Activated naive CD4-positive, alpha-beta T cell treated with anti-CD3 and anti-CD28 coated beads, Interleukin-2, amount 50 U/mL, for 72 hours (primary cell): Measurements from ENCODE around the gene TRIM46. TPM values are rescaled to one million over a fixed set of nuclear protein-coding genes. Genes with fewer than 3 reads are reported as not detected.
"Not testable (repeated sequence)": the region's sequence is repeated elsewhere in the genome, so short reads cannot be mapped to it uniquely, and the experiment has no call there.

Source experiments
- ATAC-seq, 2 donors: fragments of 150-1000 bp; cut with Tn5 transposase; 2 replicates each; pipeline ENCODE4 v1.10.0; 2021; ENCODE audit warnings: mild to moderate bottlenecking in 2 of 2, moderate library complexity in 2 of 2
- DNase-seq, 2 donors: peaks; one replicate each; pipeline ENCODE4 v3.0.0; 2021 to 2022; ENCODE audit warnings: low spot score in 2 of 2
- H3K27ac Mint-ChIP-seq, 2 donors: one replicate each; pipeline ENCODE4 v1.8.0; 2022; ENCODE audit warnings: mild to moderate bottlenecking in 2 of 2, mixed read lengths in 2 of 2
- H3K36me3 Mint-ChIP-seq, 2 donors: one replicate each; pipeline ENCODE4 v1.8.0; 2022; ENCODE audit warnings: mixed read lengths in 2 of 2
- H3K9me3 Mint-ChIP-seq, 2 donors: one replicate each; pipeline ENCODE4 v1.8.0; 2022; ENCODE audit warnings: mixed read lengths in 2 of 2
- total RNA-seq, 2 donors: library from RNA; stranded (reverse); gene quantifications; one replicate each; pipeline ENCODE4 v1.2.3, GENCODE V29; 2022

TRIM46 gene
- total RNA-seq, 2 donors from 2014 or later, result 6.8 to 15.2 TPM

DNA sequence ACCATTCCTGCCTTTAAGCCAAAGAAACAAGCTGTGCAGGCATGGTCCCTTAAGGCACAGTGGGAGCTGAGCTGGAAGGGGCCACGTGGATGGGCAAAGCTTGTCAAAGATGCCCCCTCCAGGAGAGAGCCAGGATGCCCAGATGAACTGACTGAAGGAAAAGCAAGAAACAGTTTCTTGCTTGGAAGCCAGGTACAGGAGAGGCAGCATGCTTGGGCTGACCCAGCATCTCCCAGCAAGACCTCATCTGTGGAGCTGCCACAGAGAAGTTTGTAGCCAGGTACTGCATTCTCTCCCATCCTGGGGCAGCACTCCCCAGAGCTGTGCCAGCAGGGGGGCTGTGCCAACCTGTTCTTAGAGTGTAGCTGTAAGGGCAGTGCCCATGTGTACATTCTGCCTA lies 39.3 kb upstream of the TRIM46 start:
- no peak for ATAC-seq
- no peaks in the 10 kb centered on the region for H3K9me3 Mint-ChIP-seq
- H3K27ac Mint-ChIP-seq, result peak overlapping the region; percentile 94 to 98
- no peak for DNase-seq
- peaks cover 20 to 23% of the 10 kb centered on the region in 2 donors for H3K36me3 Mint-ChIP-seq

DNA sequence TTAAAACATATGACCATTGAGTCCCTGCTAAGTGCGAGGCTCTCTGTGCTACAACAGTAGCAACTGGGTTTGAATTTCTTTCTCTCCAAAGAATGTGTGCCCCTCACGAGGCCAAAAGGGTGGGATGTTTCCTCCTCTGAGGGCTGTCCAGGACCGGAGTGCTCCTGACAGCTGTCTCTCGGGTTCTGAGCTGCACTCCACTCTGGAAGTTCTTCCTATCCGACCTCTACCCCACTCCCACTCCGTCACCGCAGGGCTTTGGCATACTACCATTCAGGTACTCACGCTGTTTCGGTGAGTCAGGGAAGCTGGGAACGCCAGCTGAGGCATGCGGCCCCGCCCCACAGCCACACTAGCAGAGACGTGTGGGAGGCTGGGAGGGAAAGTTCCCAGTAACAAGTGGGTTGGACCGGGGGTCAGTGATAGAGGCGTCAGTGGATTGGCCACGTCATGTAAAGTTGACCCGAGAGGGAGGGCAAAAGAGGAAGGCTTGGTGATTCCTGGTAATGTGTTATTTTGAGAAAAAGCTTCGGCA lies 38.7 kb upstream of the TRIM46 start:
- Mint-ChIP-seq H3K36me3 (peaks cover 25 to 29% of the 10 kb centered on the region in 2 donors), H3K9me3 (no peaks in the 10 kb centered on the region), H3K27ac (peak overlapping the region; percentile 94 to 98)
- DNase-seq (peak; percentile 55 to 85), ATAC-seq (peak; percentile 59 to 69)

DNA sequence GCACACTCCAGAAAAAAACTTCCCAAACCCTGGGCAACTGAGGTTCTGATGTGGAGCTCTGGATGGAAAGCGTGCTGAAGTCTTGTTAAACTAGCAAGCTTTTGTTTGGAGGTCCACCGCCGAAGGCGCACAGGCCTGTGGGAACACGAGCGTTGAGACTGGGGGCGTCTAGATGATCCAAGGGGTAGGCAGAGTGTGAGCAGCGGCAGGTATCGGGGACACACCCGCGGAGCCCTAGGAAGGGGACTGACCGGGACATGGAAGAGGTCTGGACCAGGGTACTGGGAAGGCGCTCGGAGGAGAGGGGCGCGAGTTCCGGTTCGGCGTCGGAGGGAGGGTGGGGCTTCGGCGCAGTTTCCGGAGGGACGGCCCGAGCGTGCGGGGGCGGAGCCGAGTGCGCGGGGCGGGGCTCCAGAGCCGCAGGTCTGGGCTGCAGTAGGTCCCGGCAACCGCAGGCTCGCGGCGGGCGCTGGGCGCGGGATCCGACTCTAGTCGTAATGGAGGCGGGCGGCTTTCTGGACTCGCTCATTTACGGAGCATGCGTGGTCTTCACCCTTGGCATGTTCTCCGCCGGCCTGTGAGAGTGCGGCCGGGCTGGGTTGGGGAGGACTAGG lies 38.1 kb upstream of the TRIM46 start, which contains the start of gene SLC50A1:
TSS of gene SLC50A1 (plus strand) at position 438 of the 614 bp plus-strand sequence. CDS start at position 498, 60 bp downstream.
- peak within 1 kb of the TSS; percentile 94 to 98 for H3K27ac Mint-ChIP-seq
- H3K36me3 Mint-ChIP-seq, result peaks cover 31 to 34% of the 10 kb centered on the region in 2 donors
- no peaks in the 10 kb centered on the region for H3K9me3 Mint-ChIP-seq
- ATAC-seq (peak; percentile 76 to 86), DNase-seq (peak; percentile 94 to 96)

DNA sequence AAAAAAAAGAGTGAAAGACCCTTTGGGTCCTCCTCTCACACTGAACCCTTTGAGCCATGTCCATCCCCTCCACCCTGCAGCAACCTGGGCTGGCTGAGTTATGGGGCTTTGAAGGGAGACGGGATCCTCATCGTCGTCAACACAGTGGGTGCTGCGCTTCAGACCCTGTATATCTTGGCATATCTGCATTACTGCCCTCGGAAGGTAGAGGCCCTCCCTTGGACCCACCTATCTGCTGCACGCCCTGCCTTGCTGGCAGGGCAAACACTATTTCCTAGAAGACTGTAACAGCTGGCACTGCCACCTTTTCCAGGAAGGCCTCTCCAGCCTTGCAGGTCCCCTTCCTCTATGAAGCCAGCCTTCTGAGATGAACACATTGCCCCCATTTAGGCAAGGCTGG lies 36.9 kb upstream of the TRIM46 start:
- Mint-ChIP-seq H3K36me3 (peaks cover 32 to 36% of the 10 kb centered on the region in 2 donors), H3K27ac (peak overlapping the region; percentile 94 to 98), H3K9me3 (no peaks in the 10 kb centered on the region)
- ATAC-seq (no peak), DNase-seq (no peak)

DNA sequence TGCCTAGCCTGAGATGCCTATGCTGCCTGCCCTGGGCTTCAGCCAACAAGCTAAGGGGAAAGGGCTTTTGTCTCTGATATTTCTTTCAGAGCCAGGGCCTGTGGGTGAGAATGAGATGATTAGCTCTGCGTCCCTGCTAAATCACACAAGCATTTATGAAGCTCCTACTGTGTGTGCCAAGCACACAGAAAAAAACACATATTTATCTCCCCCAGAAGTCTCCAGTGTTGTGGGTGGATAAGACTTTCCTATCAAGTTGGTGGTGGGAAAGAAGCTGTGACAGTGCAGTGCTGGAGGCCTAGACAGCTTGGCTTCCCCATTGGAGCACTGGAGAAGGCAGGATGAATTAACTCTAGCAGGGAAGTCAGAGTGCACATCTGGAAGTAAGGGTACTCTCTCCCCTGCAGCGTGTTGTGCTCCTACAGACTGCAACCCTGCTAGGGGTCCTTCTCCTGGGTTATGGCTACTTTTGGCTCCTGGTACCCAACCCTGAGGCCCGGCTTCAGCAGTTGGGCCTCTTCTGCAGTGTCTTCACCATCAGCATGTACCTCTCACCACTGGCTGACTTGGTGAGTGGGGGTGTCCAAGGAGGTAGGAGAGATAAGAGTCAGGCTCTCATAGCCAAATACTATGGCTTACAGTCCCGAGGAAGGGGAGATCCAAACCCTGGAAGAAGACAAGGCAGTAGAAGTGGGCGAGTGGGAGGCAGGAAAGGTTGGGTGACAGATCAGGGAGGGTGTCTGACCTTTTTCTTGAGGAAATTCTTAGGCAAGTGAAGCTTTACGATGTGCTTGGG lies 36.3 kb upstream of the TRIM46 start:
- Mint-ChIP-seq H3K9me3 (no peaks in the 10 kb centered on the region), H3K27ac (peak overlapping the region; percentile 94 to 98), H3K36me3 (peaks cover 32 to 36% of the 10 kb centered on the region in 2 donors)
- DNase-seq (no peak), ATAC-seq (no peak)

DNA sequence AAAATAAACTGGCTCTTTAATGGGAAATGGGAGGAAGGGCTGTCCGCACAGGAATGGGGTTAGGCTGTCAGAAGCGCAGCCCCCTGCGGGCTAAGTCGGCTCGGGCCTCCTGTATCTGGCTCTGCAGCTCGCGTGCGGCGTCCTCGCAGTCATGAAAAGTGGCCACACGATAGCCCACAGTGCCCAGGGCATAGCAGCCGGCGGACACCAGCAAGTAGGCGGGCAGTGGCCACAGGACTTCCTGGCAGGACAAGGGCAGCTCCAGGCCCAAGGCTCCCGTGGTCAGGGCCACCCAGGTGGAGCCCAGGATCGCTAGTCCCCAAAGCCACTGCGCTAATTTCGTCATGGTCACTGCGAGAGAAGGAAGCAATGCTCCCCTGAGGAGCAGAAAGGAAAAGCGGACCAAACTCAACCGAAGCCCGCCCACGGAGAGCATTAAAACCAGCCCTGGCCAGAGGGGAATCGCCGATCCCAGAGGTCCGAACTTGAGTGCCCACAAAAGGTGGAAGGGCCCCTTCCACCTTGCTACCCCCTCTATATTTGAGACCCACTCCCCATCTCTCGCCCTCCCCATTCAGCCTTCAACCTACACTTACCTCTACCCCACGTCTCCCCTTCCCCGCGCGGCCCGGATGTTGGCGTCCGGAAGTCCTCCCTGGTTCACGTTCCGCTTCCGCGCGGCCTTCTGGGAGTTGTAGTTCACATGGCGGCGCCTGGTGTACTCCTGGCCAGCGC lies 33.6 kb upstream of the TRIM46 start, which contains the start of gene DPM3:
TSS of gene DPM3 (minus strand) at position 637 of the 735 bp plus-strand sequence. CDS start at position 346, 291 bp downstream.
- ATAC-seq (peak; percentile 71 to 80), DNase-seq (peak; percentile 88)
- Mint-ChIP-seq H3K36me3 (peaks cover 32 to 36% of the 10 kb centered on the region in 2 donors), H3K27ac (peak within 1 kb of the TSS; percentile 94 to 98), H3K9me3 (no peaks in the 10 kb centered on the region)

DNA sequence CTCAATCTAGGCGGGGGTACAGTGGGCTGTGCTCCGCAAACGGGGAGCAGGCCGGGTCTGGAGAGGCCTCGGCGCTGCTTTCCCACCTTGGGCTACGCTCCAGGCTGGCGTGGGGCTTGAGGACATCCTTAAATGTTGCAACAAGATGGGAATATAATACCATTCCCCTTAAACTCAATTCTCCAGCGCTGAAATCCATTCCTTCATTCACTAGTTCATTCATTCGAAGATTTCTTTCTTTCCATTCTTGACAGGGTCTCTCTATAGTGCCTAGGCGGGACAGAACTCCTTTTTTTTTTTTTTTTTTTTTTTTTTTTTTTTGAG lies 33.1 kb upstream of the TRIM46 start:
- peaks cover 32 to 35% of the 10 kb centered on the region in 2 donors for H3K36me3 Mint-ChIP-seq
- no peaks in the 10 kb centered on the region for H3K9me3 Mint-ChIP-seq
- peak overlapping the region; percentile 94 to 98 for H3K27ac Mint-ChIP-seq
- DNase-seq (no peak), ATAC-seq (no peak)

DNA sequence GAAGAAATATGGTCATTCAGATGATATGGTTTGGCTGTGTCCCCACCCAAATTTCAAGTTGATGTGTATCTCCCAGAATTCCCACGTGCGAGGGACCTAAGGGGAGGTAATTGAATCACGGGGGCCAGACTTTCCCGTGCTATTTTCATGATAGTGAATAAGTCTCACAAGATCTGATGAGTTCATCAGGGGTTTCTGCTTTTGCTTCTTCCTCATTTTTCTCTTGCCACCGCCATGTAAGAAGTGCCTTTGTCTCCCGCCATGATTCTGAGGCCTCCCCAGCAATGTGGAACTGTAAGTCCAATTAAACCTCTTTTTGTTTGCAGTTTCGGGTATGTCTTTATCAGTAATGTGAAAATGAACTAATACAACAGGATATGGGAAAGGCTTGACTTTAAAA lies 31.9 kb upstream of the TRIM46 start:
- DNase-seq, result no peak
- Mint-ChIP-seq H3K9me3 (no peaks in the 10 kb centered on the region), H3K36me3 (peaks cover 30 to 31% of the 10 kb centered on the region in 2 donors), H3K27ac (no peak overlapping the region)
- no peak for ATAC-seq

DNA sequence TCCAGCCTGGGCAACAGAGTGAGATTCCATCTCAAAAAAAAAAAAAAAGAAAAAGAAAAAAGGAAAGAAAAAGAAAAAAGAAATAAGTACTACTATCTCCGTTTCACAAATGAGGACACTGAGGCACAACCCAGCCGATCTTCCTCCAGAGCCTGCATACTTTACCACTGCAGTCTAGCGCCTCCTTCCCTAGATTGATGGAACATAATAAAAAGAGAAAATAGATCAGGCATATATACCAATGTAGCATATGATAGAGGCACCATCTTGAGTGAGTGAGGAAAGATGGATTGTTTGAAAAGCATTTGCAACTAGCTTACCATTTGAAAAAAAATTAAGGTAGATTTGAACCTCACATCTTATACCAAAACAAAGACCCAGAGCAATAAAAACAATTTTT lies 28.2 kb upstream of the TRIM46 start:
- DNase-seq (no peak), ATAC-seq (no peak)
- H3K27ac Mint-ChIP-seq, result no peak overlapping the region
- no peaks in the 10 kb centered on the region for H3K9me3 Mint-ChIP-seq
- H3K36me3 Mint-ChIP-seq, result peaks cover 1 to 2% of the 10 kb centered on the region in 2 donors

DNA sequence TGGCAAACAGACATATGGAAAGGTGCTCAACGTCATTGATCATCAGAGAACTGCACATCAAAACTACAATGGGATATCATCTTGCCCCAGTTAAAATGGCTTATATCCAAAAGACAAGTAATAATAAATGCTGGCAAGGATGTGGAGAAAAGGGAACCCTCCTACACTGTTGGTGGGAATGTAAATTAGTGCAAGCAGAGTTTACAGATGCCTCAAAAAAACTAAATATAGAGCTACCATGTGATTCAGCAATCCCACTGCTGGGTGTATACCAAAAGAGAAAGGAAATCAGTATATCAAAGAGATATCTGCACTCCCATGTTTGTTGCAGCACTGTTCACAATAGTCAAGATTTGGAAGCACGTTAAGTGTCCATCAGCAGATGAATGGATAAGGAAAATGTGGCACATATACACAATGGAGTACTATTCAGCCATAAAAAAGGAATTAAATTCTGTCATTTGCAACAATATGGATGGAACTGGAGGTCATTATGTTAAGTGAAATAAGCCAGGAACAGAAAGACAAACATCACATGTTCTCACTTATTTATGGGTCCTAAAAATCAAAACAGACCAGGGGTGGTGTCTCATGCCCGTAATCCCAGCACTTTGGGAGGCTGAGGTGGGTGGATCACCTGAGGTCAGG lies 17.5 kb upstream of the TRIM46 start:
- not testable (repeated sequence) for DNase-seq, H3K9me3 Mint-ChIP-seq, H3K27ac Mint-ChIP-seq, H3K36me3 Mint-ChIP-seq, ATAC-seq

DNA sequence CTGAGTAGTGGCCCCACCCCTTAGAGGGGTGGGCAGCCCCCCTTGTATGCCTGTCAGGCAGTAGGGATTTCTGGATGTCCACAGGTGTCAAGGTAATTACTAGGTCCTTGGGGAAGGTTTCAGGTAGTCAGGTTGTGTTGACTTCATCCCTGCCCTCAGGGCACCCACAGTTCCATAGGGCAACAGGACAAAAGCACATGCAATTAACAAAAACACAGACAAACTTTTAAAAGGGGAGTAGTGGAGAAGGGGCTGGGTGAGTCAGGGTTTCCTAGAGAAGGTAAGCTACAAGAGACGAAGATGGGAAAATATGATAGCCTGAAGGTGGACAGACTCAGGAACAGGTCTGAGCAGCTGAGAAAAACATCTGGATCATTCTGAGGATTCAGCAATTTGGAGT lies 14.7 kb upstream of the TRIM46 start:
- H3K9me3 Mint-ChIP-seq, result no peaks in the 10 kb centered on the region
- ATAC-seq, result no peak

DNA sequence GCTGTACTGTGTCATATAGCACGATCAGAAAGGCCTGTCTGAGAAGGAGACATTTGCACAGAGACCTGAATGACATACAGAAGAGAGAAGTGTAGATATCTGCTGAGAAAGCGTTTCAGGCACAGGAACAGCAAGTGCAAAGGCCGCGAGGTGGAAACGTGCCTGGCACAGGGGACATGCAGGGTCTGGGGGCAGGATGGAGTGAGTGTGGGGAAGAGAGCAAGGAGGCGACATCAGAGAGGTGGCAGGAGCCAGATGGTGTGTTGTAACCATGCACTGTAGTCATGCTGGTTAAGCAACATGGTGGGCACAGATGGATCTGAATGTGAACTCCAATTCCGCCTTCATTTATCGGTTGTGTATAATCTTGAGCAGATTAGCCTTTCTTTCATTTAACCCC lies 13.5 kb upstream of the TRIM46 start:
- H3K27ac Mint-ChIP-seq, result no peak overlapping the region
- no peaks in the 10 kb centered on the region for H3K36me3 Mint-ChIP-seq
- DNase-seq (no peak), ATAC-seq (no peak)
- no peaks in the 10 kb centered on the region for H3K9me3 Mint-ChIP-seq

More for the DNA sequence above, 14.7 kb upstream of the TRIM46 start:
- H3K27ac Mint-ChIP-seq, result peak overlapping the region in 1 of 2 donors; percentile 64
- H3K36me3 Mint-ChIP-seq, result no peaks in the 10 kb centered on the region
- DNase-seq, result no peak

DNA sequence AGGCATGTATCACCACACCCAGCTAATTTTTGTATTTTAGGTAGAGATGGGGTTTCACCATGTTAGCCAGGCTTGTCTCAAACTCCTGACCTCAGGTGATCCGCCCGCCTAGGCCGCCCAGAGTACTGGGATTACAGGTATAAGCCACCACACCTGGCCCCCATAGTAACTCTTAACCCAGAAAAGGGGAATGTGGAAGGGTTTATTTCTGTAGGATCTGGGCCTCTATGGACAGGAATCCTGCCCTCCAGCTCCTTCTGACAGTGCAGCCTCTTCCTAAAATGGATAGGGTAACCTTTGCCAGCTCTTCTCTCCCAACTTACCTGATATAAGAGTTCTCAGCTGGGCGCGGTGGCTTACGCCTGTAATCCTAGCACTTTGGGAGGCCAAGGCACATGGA lies 11.0 kb upstream of the TRIM46 start:
- not testable (repeated sequence) for DNase-seq, H3K27ac Mint-ChIP-seq, ATAC-seq, H3K36me3 Mint-ChIP-seq, H3K9me3 Mint-ChIP-seq

DNA sequence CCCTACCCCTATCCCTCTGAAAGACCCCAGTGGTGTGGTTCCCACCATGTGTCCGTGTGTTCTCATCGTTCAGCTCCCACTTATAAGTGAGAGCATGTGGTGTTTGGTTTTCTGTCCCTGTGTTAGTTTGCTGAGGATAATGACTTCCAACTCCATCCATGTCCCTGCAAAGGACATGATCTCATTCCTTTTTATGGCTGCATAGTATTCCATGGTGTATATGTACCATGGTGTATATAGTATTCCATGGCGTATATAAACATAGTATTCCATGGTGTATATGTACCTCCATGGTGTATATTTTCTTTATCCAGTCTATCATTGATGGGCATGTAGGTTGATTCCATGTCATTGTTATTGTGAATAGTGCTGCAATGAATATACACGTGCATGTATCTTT lies 9.9 kb upstream of the TRIM46 start:
- not testable (repeated sequence) for ATAC-seq

DNA sequence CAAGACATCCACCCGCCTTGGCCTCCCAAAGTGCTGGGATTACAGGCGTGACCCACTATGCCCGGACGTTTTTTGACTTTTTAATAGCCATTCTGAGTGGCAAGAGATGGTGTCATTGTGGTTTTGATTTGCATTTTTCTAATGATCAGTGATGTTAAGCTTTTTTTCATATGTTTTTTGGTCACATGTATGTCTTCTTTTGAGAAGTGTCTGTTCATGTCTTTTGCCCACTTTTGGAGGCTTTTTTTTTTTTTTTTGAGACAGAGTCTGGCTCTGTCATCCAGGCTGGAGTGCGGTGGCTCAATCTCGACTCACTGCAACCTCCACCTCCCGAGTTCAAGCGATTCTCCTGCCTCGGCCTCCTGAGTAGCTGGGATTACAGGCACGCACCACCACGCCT lies 9.0 kb upstream of the TRIM46 start:
- DNase-seq, H3K9me3 Mint-ChIP-seq, H3K36me3 Mint-ChIP-seq, H3K27ac Mint-ChIP-seq, ATAC-seq: not testable (repeated sequence)

More for the DNA sequence above, 9.9 kb upstream of the TRIM46 start:
- H3K27ac Mint-ChIP-seq, H3K36me3 Mint-ChIP-seq, DNase-seq, H3K9me3 Mint-ChIP-seq: not testable (repeated sequence)

DNA sequence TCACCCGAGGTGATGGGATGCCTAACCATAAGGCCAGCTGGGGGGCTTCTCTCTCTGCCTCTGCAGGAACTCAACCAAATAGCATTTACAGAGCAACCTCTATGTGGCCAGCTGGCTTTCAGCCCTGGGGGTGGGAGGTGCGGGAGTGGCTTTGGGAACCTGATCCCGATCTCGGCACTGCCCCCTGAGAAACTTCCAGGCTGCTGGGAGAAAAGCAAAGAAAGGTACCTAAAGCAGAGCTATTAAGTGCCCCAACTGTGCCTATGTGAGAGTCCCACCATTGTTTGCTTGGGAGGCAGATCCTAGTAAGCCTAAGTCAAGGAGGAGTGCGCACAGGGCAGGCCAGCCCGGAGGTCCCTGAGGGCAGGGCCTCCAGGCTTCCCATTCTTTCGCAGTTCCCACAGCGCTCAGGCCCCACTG lies 7.6 kb upstream of the TRIM46 start:
- ATAC-seq (no peak), DNase-seq (no peak)
- no peak overlapping the region for H3K27ac Mint-ChIP-seq
- H3K9me3 Mint-ChIP-seq, result no peaks in the 10 kb centered on the region
- no peaks in the 10 kb centered on the region for H3K36me3 Mint-ChIP-seq
